Testis (tissue), 2 donors: Measurements from ENCODE around the gene PRDM15.

Experiments used
- CTCF ChIP-seq, 3 experiments: fragments of 450-650 bp in 2 of 3; fragments of 200-600 bp in 1 of 3; sonication (generic) in 1 of 3; IDR thresholded peaks; one replicate each; pipeline ENCODE4 v1.5.1; 2016 to 2019; ENCODE audit warnings: antibody characterized with exemption in 3 of 3, mild to moderate bottlenecking in 2 of 3, moderate library complexity in 1 of 3
- POLR2A ChIP-seq: fragments of 450-650 bp; IDR thresholded peaks from one replicate; pipeline ENCODE4 v1.6.1; 2017; ENCODE audit warnings: antibody characterized with exemption, mild to moderate bottlenecking, moderate library complexity

- TF ChIP-seq CTCF (IDR thresholded peaks at IDR 0.05) (no peak), POLR2A (no peak)
Observed at GRCh38 chr21:41861987-41862386, 17.2 kb downstream of the PRDM15 start.
